ENCODE results near the gene B3GAT1. TPM values are rescaled to one million over a fixed set of nuclear protein-coding genes. Genes with fewer than 3 reads are reported as not detected.

The B3GAT1 gene
- polyA plus RNA-seq, 1 of the 3 experiments (the other 2 are of a cell fraction) = 0.15 TPM

DNA sequence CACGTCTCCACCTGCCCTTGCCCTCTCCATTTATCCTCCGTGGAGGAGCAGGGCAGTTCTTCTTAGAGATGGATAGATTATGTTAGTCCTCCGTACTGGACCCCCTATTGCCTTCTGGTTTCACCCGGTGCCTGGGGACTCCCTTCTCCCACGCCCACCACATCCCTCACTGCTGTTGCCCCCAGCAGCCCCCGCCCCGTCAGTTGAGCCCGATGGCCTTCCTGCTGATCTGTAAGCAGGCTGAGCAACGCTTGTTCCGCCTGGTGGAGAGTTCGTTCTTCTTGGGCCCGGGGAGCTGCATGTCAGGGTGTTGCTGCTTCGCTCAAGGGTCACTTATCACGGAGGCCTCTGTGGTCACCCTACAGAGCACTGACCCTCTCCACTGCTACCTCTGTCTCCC lies 34.2 kb downstream of the B3GAT1 start (continued):
- TF ChIP-seq MXI1 (IDR thresholded peaks at IDR 0.05; ENCODE audit: low read depth, low read length) = no peak

GRCh38 chr11:134376150-134376921 lies 35.7 kb downstream of the B3GAT1 start:
- H3K36me3 ChIP-seq (replicated peaks in 1 of 2; ENCODE audit: control insufficient read depth in 1 of 2, insufficient read depth in 2 of 2, low read length in 1 of 2) = no peaks in the 10 kb centered on the region
- ChIA-PET CTCF (interaction anchor here (0.8 to 1.3 kb wide), 2 partner anchors 12 to 16 kb away, joined by 3 to 4 read pairs; no protein-coding TSS in a partner anchor), POLR2A (interaction anchor here (0.7 kb wide), 1 partner anchor 203 kb away, joined by 5 read pairs; no protein-coding TSS in a partner anchor)
- H3K4me3 ChIP-seq (ENCODE audit: low read depth in 2 of 2, low read length in 1 of 2) = no peak overlapping the region
- no peak for DNase-seq
- H3K79me2 ChIP-seq (ENCODE audit: insufficient read depth) = no peaks in the 10 kb centered on the region
- no peak overlapping the region for H2AFZ ChIP-seq (ENCODE audit: low read depth)
- H4K20me1 ChIP-seq (ENCODE audit: insufficient read depth) = no peaks in the 10 kb centered on the region
- H3K27me3 ChIP-seq (ENCODE audit: insufficient read depth) = no peaks in the 10 kb centered on the region
- 52% methylated on average over 10 of the region's 18 CpGs for WGBS (ENCODE audit: low lambda C conversion rate)
- no peaks in the 10 kb centered on the region for H3K9me3 ChIP-seq
- no peak overlapping the region for H3K9ac ChIP-seq
- H3K4me1 ChIP-seq (ENCODE audit: control insufficient read depth in 1 of 2, insufficient read depth in 2 of 2, low read depth in 1 of 2, low read length in 1 of 2) = no peaks in the 10 kb centered on the region; a peak in 1 of 4 replicates
- H3K9me2 ChIP-seq = no peaks in the 10 kb centered on the region
- no peak overlapping the region for H3K4me2 ChIP-seq
- no peak overlapping the region for H3K27ac ChIP-seq (ENCODE audit: low read depth in 2 of 2, low read length in 1 of 2)
- no peaks in the 10 kb centered on the region for H3F3A ChIP-seq (replicated peaks; ENCODE audit: insufficient read depth)
- no peak for TF ChIP-seq NRF1 (IDR thresholded peaks at IDR 0.05; ENCODE audit: low read depth, low read length)
- no peak for TF ChIP-seq EP300 (IDR thresholded peaks at IDR 0.05; ENCODE audit: borderline replicate concordance in 1 of 2, low read depth in 1 of 2, low read length in 1 of 2)
- TF ChIP-seq FOXJ3 (CRISPR knock-in tag; IDR thresholded peaks at IDR 0.05) = no peak
- TF ChIP-seq RXRA (IDR thresholded peaks at IDR 0.05; ENCODE audit: borderline replicate concordance, low read depth) = no peak
- no peak for TF ChIP-seq CHD2 (IDR thresholded peaks at IDR 0.05; ENCODE audit: low read length, partially characterized antibody)
- TF ChIP-seq, protein P1, sequence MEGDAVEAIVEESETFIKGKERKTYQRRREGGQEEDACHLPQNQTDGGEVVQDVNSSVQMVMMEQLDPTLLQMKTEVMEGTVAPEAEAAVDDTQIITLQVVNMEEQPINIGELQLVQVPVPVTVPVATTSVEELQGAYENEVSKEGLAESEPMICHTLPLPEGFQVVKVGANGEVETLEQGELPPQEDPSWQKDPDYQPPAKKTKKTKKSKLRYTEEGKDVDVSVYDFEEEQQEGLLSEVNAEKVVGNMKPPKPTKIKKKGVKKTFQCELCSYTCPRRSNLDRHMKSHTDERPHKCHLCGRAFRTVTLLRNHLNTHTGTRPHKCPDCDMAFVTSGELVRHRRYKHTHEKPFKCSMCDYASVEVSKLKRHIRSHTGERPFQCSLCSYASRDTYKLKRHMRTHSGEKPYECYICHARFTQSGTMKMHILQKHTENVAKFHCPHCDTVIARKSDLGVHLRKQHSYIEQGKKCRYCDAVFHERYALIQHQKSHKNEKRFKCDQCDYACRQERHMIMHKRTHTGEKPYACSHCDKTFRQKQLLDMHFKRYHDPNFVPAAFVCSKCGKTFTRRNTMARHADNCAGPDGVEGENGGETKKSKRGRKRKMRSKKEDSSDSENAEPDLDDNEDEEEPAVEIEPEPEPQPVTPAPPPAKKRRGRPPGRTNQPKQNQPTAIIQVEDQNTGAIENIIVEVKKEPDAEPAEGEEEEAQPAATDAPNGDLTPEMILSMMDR (IDR thresholded peaks at IDR 0.05) = no peak
- no peak for TF ChIP-seq USF1 (IDR thresholded peaks at IDR 0.05; ENCODE audit: borderline replicate concordance, low read depth)
- TF ChIP-seq REST (IDR thresholded peaks at IDR 0.05; ENCODE audit: low read depth, low read length) = no peak
- TF ChIP-seq YY1 (IDR thresholded peaks at IDR 0.05; ENCODE audit: low read depth) = no peak
- no peak for TF ChIP-seq TCF12 (IDR thresholded peaks at IDR 0.05)
- no peak for TF ChIP-seq JUND (IDR thresholded peaks at IDR 0.05)
- TF ChIP-seq NFIC (IDR thresholded peaks at IDR 0.05; ENCODE audit: borderline replicate concordance) = no peak
- no peak for TF ChIP-seq FOXM1 (IDR thresholded peaks at IDR 0.05; ENCODE audit: low read depth)
- TF ChIP-seq MXI1 (IDR thresholded peaks at IDR 0.05; ENCODE audit: low read depth, low read length) = no peak
- TF ChIP-seq RCOR1 (IDR thresholded peaks at IDR 0.05; ENCODE audit: low read length) = no peak
- no peak for TF ChIP-seq TEAD4 (IDR thresholded peaks at IDR 0.05; ENCODE audit: borderline replicate concordance, insufficient read depth)

Data from SK-N-SH (cell line).